ENCODE measurements around the gene GPT2.

GRCh38 chr16:46920402-46921068 lies 36.4 kb downstream of the GPT2 start:
- TF ChIP-seq CTCF (IDR thresholded peaks at IDR 0.05 in 4 of 5, conservative IDR thresholded peaks at IDR 0.05 in 1 of 5) (no peak), POLR2A (IDR thresholded peaks at IDR 0.05) (no peak)
